A673 (cell line): ENCODE measurements around the gene TMEM178B. TPM values are rescaled to one million over a fixed set of nuclear protein-coding genes. Genes with fewer than 3 reads are reported as not detected.

ENCODE experiments used
- BruUV-seq: library from RNA; stranded (reverse); fragments of 400-500 nt; replicated peaks from 2 replicates; lab custom pipeline; 2021; lab: Mats Ljungman, UMichigan
- CTCF ChIA-PET: fragments of 300-600 bp; sonication (Branson Sonifier 250); formaldehyde crosslinking; loops from one replicate; lab custom pipeline; 2022; ENCODE audit warnings: antibody characterized with exemption; lab: Charles Lee
- POLR2A ChIA-PET: fragments of 300-600 bp; sonication (Branson Sonifier 250); formaldehyde crosslinking; loops from one replicate; lab custom pipeline; 2022; ENCODE audit warnings: antibody characterized with exemption; ENCODE audit not compliant: low non-redundant PET; lab: Charles Lee
- DNase-seq: peaks from one replicate; pipeline ENCODE4 v3.0.0-alpha.2; 2015; ENCODE audit warnings: low spot score
- H3K27ac ChIP-seq: fragments of 200-600 bp; sonication (generic); 2 replicates; pipeline ENCODE4 v1.5.1; 2016; ENCODE audit warnings: mixed run types, low read depth, mild to moderate bottlenecking, mixed read lengths, antibody characterized with exemption, low read length; ENCODE audit not compliant: poor library complexity, severe bottlenecking
- H3K27me3 ChIP-seq: fragments of 200-600 bp; sonication (generic); replicated peaks from 2 replicates; pipeline ENCODE4 v1.6.1; 2017; ENCODE audit warnings: mixed run types, low read depth, mild to moderate bottlenecking, mixed read lengths, antibody characterized with exemption, low read length; ENCODE audit not compliant: insufficient read depth, poor library complexity
- H3K36me3 ChIP-seq: fragments of 200-600 bp; sonication (generic); 2 replicates; pipeline ENCODE4 v1.6.1; 2016; ENCODE audit warnings: mixed run types, mild to moderate bottlenecking, mixed read lengths, antibody characterized with exemption, low read length; ENCODE audit not compliant: insufficient read depth, poor library complexity, severe bottlenecking
- H3K4me1 ChIP-seq: fragments of 200-600 bp; sonication (generic); 2 replicates; pipeline ENCODE4 v1.6.1; 2017; ENCODE audit warnings: mixed run types, mild to moderate bottlenecking, mixed read lengths, antibody characterized with exemption, low read length; ENCODE audit not compliant: insufficient read depth, poor library complexity, severe bottlenecking
- H3K4me3 ChIP-seq: fragments of 200-600 bp; sonication (generic); 2 replicates; pipeline ENCODE4 v1.5.1; 2016; ENCODE audit warnings: low read depth, mixed run types, mild to moderate bottlenecking, mixed read lengths, low read length; ENCODE audit not compliant: poor library complexity, severe bottlenecking
- H3K9me3 ChIP-seq: fragments of 200-600 bp; sonication (generic); 2 replicates; pipeline ENCODE4 v1.6.1; 2016; ENCODE audit warnings: mixed run types, low read depth, mild to moderate bottlenecking, mixed read lengths, antibody characterized with exemption, low read length; ENCODE audit not compliant: poor library complexity, severe bottlenecking
- EZH2 ChIP-seq: fragments of 200-600 bp; sonication (generic); IDR thresholded peaks from 2 replicates; pipeline ENCODE4 v1.6.1; 2017; ENCODE audit warnings: borderline replicate concordance, low read depth, mild to moderate bottlenecking, mixed read lengths, antibody characterized with exemption, low read length; ENCODE audit not compliant: poor library complexity, severe bottlenecking
- intact Hi-C: fragments of 100-400 bp; cut with micrococcal nuclease; formaldehyde crosslinking; loops from one replicate; pipeline ENCODE4 v1.10.0; 2022; ENCODE audit not compliant: unreplicated experiment
- total RNA-seq: library from RNA; stranded (reverse); gene quantifications from 2 replicates; pipeline ENCODE4 v1.2.3, GENCODE V29; 2021
- TF ChIP-seq, protein P1 (sequence below): fragments of 300-800, 200-600 bp; sonication (generic); conservative IDR thresholded peaks from 2 replicates; pipeline ENCODE4 v1.5.1; 2017; ENCODE audit warnings: low read depth, mild to moderate bottlenecking, antibody characterized with exemption, low read length, moderate library complexity, mixed read lengths

TMEM178B gene
- total RNA-seq, 1 experiment from 2014 or later, result 2.8 TPM

DNA sequence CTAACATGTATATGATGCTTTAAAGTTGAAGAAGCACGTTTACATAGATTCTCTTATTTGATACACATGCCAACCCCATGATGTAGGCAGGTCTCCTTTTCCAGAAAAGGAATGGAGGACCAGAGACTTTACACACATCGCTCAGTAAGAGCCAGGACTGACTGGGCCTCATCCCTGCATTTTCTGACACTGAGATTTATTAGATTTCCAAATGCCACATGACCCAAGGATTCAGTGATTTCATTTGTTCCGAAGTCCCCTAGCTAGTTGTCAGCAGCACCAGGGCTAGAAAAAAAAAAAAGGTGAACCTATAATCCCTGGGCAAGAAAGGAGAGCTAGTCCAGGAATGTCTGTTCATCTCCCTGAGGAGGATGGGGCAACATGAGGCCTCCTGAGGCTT, 334.0 kb downstream of the TMEM178B start:
- ChIA-PET POLR2A (no interaction called here), CTCF (no interaction called here)
- H3K9me3 ChIP-seq, result no peaks in the 10 kb centered on the region
- no TSS peak for BruUV-seq
- H3K4me3 ChIP-seq, result no peak overlapping the region
- DNase-seq, result no peak
- intact Hi-C loops, result no loop called here
- H3K27ac ChIP-seq, result no peak overlapping the region
- no peak for TF ChIP-seq EZH2
- TF ChIP-seq, protein P1, sequence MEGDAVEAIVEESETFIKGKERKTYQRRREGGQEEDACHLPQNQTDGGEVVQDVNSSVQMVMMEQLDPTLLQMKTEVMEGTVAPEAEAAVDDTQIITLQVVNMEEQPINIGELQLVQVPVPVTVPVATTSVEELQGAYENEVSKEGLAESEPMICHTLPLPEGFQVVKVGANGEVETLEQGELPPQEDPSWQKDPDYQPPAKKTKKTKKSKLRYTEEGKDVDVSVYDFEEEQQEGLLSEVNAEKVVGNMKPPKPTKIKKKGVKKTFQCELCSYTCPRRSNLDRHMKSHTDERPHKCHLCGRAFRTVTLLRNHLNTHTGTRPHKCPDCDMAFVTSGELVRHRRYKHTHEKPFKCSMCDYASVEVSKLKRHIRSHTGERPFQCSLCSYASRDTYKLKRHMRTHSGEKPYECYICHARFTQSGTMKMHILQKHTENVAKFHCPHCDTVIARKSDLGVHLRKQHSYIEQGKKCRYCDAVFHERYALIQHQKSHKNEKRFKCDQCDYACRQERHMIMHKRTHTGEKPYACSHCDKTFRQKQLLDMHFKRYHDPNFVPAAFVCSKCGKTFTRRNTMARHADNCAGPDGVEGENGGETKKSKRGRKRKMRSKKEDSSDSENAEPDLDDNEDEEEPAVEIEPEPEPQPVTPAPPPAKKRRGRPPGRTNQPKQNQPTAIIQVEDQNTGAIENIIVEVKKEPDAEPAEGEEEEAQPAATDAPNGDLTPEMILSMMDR, result no peak
- H3K27me3 ChIP-seq, result no peaks in the 10 kb centered on the region
- H3K4me1 ChIP-seq, result no peaks in the 10 kb centered on the region
- no peaks in the 10 kb centered on the region for H3K36me3 ChIP-seq

DNA sequence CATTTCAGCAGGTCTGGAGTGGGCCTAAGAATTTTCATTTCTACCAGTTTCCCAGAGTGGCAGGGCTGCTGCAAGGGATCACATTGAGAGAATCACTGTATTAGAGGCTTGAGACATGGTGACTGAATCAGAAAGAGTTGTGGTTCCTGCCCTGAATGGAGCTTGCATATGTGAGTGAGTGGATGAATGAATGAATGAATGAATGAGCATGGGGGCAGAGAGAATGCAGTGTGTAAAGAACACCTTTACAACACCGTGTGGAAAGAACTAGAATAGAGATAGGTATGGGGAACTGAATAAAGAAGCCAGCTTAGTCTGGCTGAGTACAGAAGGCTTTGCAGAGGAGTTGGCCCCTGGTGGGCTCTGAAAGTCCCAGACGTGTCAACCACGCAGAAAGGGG, 334.6 kb downstream of the TMEM178B start:
- no peak for DNase-seq
- no peak overlapping the region for H3K27ac ChIP-seq
- CTCF ChIA-PET, result no interaction called here
- H3K9me3 ChIP-seq, result no peaks in the 10 kb centered on the region
- no peak for TF ChIP-seq EZH2
- TF ChIP-seq, protein P1, result no peak
- H3K36me3 ChIP-seq, result no peaks in the 10 kb centered on the region
- H3K4me1 ChIP-seq, result no peaks in the 10 kb centered on the region
- no TSS peak for BruUV-seq
- H3K4me3 ChIP-seq, result no peak overlapping the region
- intact Hi-C loops, result no loop called here
- H3K27me3 ChIP-seq, result no peaks in the 10 kb centered on the region
- POLR2A ChIA-PET, result no interaction called here

DNA sequence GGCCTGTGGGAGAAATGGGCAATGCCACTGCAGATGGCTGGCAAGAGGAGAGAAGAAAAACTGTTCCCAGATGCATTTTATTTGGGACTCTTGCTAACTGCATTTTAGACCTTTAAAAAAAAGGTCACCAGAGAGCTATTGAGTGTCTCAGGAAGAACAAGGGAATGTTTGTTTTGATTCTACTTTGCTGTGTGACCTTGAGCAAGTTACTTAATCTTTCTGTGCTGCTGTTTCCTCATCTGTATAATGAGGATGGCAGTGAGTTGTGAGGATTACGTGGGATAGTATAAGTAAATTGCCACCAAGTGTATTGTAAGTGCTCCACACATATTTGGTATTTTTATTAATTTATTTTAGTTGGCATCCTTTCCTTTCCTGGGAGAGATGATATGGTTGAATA, 335.4 kb downstream of the TMEM178B start:
- intact Hi-C loops, result no loop called here
- no TSS peak for BruUV-seq
- ChIA-PET CTCF (no interaction called here), POLR2A (no interaction called here)
- no peak for DNase-seq
- TF ChIP-seq, protein P1, result no peak
- TF ChIP-seq EZH2, result no peak
- Histone ChIP-seq H3K27ac (no peak overlapping the region), H3K36me3 (no peaks in the 10 kb centered on the region), H3K4me1 (no peaks in the 10 kb centered on the region), H3K4me3 (no peak overlapping the region), H3K9me3 (no peaks in the 10 kb centered on the region), H3K27me3 (no peaks in the 10 kb centered on the region)
